ENCODE results near the gene NAA60. TPM values are rescaled to one million over a fixed set of nuclear protein-coding genes. Genes with fewer than 3 reads are reported as not detected.
A peak's percentile ranks its signal among the peaks of the same experiment; 100 is the strongest.

NAA60 gene
- total RNA-seq, 4 donors from 2014 or later, result 80.9 to 110 (median 96.8) TPM

GRCh38 chr16:3444032-3444388 is 530 bp downstream of the NAA60 start:
- Histone ChIP-seq H3K27ac (peak overlapping the region; percentile 67 to 86 (median 78)), H3K4me3 (peak overlapping the region; percentile 43 to 73 (median 57)), H3K27me3 (no peaks in the 10 kb centered on the region), H3K36me3 (peaks cover 0 to 12% (median 0%) of the 10 kb centered on the region in 3 donors), H3K9me3 (no peaks in the 10 kb centered on the region), H3K4me1 (no peaks in the 10 kb centered on the region)
- DNase-seq, result peak in 1 of 3 donors; percentile 49
- TF ChIP-seq POLR2A (IDR thresholded peaks at IDR 0.05), result peak; percentile 9 to 20
- TF ChIP-seq CTCF (IDR thresholded peaks at IDR 0.05), result peak in 2 of 6 experiments; percentile 30 to 41

- no peak for DNase-seq
- H3K27me3 ChIP-seq, result no peaks in the 10 kb centered on the region
- H3K36me3 ChIP-seq, result peaks cover 0 to 4% (median 0%) of the 10 kb centered on the region in 3 donors
- H3K4me1 ChIP-seq, result peaks cover 0 to 18% (median 3%) of the 10 kb centered on the region in 4 donors
- no peak overlapping the region for H3K4me3 ChIP-seq
- TF ChIP-seq CTCF (IDR thresholded peaks at IDR 0.05), result no peak
- TF ChIP-seq POLR2A (IDR thresholded peaks at IDR 0.05), result no peak
- H3K27ac ChIP-seq, result no peak overlapping the region
- no peaks in the 10 kb centered on the region for H3K9me3 ChIP-seq
Measured at GRCh38 chr16:3454093-3454492, 10.6 kb downstream of the NAA60 start.

- no peaks in the 10 kb centered on the region for H3K36me3 ChIP-seq
- TF ChIP-seq POLR2A (IDR thresholded peaks at IDR 0.05) (no peak), CTCF (IDR thresholded peaks at IDR 0.05) (no peak)
- no peak overlapping the region for H3K27ac ChIP-seq
- H3K9me3 ChIP-seq, result no peaks in the 10 kb centered on the region
- DNase-seq, result no peak
- H3K4me3 ChIP-seq, result no peak overlapping the region
- no peaks in the 10 kb centered on the region for H3K27me3 ChIP-seq
- peaks cover 0 to 24% (median 5%) of the 10 kb centered on the region in 4 donors for H3K4me1 ChIP-seq
Measured at GRCh38 chr16:3454631-3455147, 11.2 kb downstream of the NAA60 start.

GRCh38 chr16:3457434-3458252 is 14.2 kb downstream of the NAA60 start:
- H3K4me3 ChIP-seq, result peak overlapping the region; percentile 67 to 98 (median 80)
- peak overlapping the region; percentile 92 to 98 (median 94) for H3K27ac ChIP-seq
- H3K4me1 ChIP-seq, result peaks cover 0 to 45% (median 9%) of the 10 kb centered on the region in 4 donors
- no peaks in the 10 kb centered on the region for H3K36me3 ChIP-seq
- no peaks in the 10 kb centered on the region for H3K9me3 ChIP-seq
- peak; percentile 49 to 58 for TF ChIP-seq POLR2A (IDR thresholded peaks at IDR 0.05)
- peak; percentile 35 to 69 (median 64) for TF ChIP-seq CTCF (IDR thresholded peaks at IDR 0.05)
- peak; percentile 85 to 95 (median 93) for DNase-seq
- H3K27me3 ChIP-seq, result no peaks in the 10 kb centered on the region

GRCh38 chr16:3458278-3458851 is 14.9 kb downstream of the NAA60 start:
- peak overlapping the region; percentile 67 to 98 (median 80) for H3K4me3 ChIP-seq
- H3K36me3 ChIP-seq, result no peaks in the 10 kb centered on the region
- no peaks in the 10 kb centered on the region for H3K9me3 ChIP-seq
- H3K4me1 ChIP-seq, result peaks cover 0 to 45% (median 9%) of the 10 kb centered on the region in 4 donors
- peak overlapping the region; percentile 92 to 98 (median 94) for H3K27ac ChIP-seq
- peak in 1 of 3 donors; percentile 64 for DNase-seq
- TF ChIP-seq POLR2A (IDR thresholded peaks at IDR 0.05) (no peak), CTCF (IDR thresholded peaks at IDR 0.05) (no peak)
- H3K27me3 ChIP-seq, result no peaks in the 10 kb centered on the region

Data from Peyer's patch (tissue), 4 donors.